ENCODE data around the gene MLPH. TPM values are rescaled to one million over a fixed set of nuclear protein-coding genes. Genes with fewer than 3 reads are reported as not detected.

MLPH gene
- total RNA-seq (2022; extraction: Qiagen RNA extraction; ENCODE audit: low read depth) = 218 to 289 TPM (median 278 TPM) in 5 replicates

GRCh38 chr2:237486819-237487448 lies at the start of gene MLPH:
Gene MLPH, plus strand, starts transcription at chr2:237487251. Its CDS starts 6,176 bp downstream, at chr2:237493427.

GRCh38 chr2:237566401-237567235 lies 79.6 kb downstream of the MLPH start, which contains the start of gene PRLH:
Gene PRLH, plus strand, starts transcription at chr2:237566574. Its CDS starts 0 bp downstream, at chr2:237566574.

GRCh38 chr2:237590272-237591140 lies 103.5 kb downstream of the MLPH start, which contains the start of gene RAB17:
Gene RAB17, minus strand, starts transcription at chr2:237590734. Its CDS starts 4,580 bp downstream, at chr2:237586154.

Other genes with a start within 250 kb of the MLPH start
- gene COL6A3, start 73.1 kb upstream of the MLPH start, total RNA-seq (2022; extraction: Qiagen RNA extraction; ENCODE audit: low read depth) = 0.02 to 0.25 TPM (median 0.10 TPM) in 5 replicates
- not detected in 5 replicates for gene PRLH, start 79.3 kb downstream of the MLPH start, total RNA-seq (2022; extraction: Qiagen RNA extraction; ENCODE audit: low read depth)
- gene RAB17, start 103.5 kb downstream of the MLPH start, total RNA-seq (2022; extraction: Qiagen RNA extraction; ENCODE audit: low read depth) = 0.09 to 0.32 TPM (median 0.13 TPM) in 4 of 5 replicates, not detected in the other
- 71.8 to 109 TPM (median 91.5 TPM) in 5 replicates for gene LRRFIP1, start 140.3 kb downstream of the MLPH start, total RNA-seq (2022; extraction: Qiagen RNA extraction; ENCODE audit: low read depth)